ENCODE data around the gene GABPB2.

The GABPB2 gene

GRCh38 chr1:151166505-151166956, 96.0 kb downstream of the GABPB2 start:
- peak; percentile 69 for DNase-seq

GRCh38 chr1:151167116-151167515, 96.6 kb downstream of the GABPB2 start:
- DNase-seq = no peak

- no peak for DNase-seq
Observed at GRCh38 chr1:151171190-151171589, 100.6 kb downstream of the GABPB2 start.

Data from hematopoietic multipotent progenitor cell treated with erythropoietin and hydrocortisone succinate and interleukin-3 and kit ligand, for 6 days (in vitro differentiated cells).